Myocyte (in vitro differentiated cells): ENCODE results near the gene HAO2. TPM values are rescaled to one million over a fixed set of nuclear protein-coding genes. Genes with fewer than 3 reads are reported as not detected.

Experiments used
- DNase-seq: peaks from one replicate; pipeline ENCODE4 v3.0.0-alpha.2; 2012; ENCODE audit warnings: low read depth
- total RNA-seq: library from RNA; depleted of rRNA; stranded (reverse); fragments of >200 nt; gene quantifications from 2 replicates; pipeline ENCODE4 v1.2.3, GENCODE V29; 2014

HAO2 gene
- total RNA-seq, 1 donor from 2014 or later: 0.11 TPM

DNA sequence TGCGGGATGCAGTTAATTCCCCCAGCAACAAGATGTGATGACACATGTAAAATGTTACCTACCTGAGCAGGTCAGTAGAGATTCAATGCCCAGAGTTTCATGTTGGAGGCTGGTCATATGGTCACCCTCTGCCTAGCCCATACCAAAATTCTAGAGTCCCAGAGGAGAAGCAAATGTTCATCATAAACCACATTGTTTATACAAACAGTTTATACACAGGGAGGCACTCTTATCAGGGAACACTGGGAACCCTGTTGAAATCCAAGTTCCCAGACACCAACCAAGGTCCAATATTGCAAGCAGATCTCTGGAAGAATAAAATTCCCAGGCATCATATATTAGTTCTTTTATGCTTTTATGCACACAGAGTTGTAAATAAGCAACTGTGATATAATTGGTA lies 10.5 kb downstream of the HAO2 start:
- no peak for DNase-seq

DNA sequence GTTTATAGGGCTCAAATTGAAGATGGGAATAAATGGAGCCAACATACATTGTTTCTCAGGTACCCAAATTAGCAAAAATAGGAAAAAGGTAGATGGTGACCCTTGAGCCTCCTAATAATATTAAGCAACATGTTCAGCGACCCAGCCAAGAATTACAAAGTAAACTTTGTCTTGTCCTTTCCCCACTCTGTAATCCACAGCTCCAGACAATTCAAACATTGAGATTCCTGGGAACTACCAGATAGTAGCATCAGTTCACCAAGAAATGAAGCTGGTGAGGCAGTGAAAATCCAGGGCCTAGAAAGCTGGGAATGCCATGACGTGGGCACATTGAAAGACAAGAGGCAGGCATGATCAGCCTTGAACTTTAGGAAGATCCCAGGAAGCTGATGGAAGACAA lies 11.7 kb downstream of the HAO2 start:
- DNase-seq: no peak

- DNase-seq: no peak
Measured at GRCh38 chr1:119380983-119381662, 12.5 kb downstream of the HAO2 start.

GRCh38 chr1:119384591-119384990 lies 16.0 kb downstream of the HAO2 start:
- DNase-seq: no peak

DNA sequence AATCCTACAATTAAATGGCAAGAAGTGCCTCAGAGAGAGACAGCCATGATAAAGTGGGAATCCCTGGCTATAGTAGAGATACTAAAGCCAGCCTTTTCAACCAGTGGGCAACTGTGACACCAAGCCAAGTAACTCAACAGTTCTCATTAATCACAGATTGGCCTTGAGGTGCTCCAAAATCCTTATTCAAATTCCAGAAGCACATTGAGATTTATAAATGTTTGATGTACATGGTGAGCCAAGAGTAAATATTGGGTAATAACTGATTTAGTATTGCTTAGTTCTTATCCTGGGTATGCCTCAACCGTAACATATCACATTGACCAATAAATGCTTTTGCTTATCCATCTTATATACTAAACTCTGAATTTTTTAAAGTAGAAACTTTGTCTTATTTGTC lies 17.1 kb downstream of the HAO2 start:
- DNase-seq: no peak

DNA sequence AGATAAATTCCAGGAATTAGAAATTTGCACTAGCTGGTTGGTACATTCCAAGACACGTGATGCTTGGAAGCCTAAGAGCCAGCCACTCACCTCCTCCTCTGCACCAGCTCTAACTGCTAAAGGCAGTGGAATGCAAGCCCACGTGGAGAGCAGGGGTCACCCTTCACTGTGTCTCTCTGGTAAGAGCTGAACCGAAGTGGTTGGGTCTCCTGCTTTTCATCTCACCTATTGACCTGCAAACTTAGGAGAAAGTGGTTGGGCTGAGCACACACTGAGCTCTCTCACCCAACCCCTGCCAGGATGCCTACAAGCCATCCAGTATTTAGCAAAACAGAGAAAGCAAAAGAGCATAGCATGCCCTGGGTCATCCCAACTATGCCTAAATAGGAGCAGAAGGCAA lies 19.3 kb downstream of the HAO2 start:
- DNase-seq: no peak

GRCh38 chr1:119388450-119388849 lies 19.9 kb downstream of the HAO2 start:
- no peak for DNase-seq

DNA sequence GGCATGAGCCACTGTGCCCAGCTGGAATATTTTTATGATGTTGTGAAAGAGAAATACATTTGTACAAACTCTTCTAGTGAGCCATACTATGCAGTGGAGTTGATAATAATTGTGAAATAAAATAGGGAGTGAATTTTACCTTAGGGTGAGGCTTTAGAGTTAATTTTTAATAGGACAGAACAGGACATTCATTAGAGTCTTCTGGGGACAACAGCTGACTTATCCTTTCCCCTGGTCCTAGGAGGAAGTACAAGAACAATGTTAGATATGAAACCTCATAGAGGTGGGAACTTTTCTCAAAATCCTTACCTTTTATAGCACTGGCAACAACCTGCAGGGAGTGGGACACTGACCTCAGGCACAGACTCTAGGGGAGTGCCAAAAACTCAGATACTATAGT lies 21.9 kb downstream of the HAO2 start:
- DNase-seq: no peak

DNA sequence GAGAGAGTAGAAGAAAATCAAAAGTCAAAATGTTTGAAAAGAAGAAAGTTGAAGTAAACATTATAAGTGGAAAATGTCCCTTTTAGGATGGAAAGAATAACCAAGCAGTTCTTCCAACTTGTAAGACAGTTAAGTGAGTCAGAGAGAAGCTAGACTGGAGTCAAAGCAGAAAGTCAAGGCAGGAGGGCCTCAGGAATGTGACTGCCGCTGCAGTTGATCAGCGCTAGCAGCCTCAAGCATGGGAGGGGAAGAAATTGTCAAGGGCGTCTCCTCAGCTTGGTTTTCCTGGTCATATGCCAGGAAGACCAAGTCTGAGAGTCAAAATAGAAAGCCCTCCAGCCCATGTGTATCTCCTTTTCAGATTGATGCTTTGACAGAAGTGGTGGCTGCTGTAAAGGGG lies 23.2 kb downstream of the HAO2 start:
- DNase-seq: no peak

DNA sequence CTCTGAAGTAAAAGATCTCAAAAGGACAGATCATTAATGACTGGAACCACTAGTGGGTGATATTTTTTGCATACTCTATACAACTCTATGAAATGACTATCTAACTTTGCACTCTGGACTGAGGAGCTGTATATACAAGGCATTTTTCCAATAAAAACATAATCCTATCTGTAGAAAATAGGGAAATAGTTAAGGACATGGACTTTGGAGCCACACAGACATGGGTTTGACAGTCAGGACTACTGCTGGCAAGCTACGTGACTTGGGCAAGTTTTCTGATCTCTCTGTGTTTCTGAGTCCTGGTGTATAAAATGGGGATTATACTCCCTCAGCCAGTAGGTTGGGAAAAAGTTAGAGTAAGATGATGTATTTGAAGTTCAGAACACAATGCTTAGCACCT lies 25.5 kb downstream of the HAO2 start:
- no peak for DNase-seq

DNA sequence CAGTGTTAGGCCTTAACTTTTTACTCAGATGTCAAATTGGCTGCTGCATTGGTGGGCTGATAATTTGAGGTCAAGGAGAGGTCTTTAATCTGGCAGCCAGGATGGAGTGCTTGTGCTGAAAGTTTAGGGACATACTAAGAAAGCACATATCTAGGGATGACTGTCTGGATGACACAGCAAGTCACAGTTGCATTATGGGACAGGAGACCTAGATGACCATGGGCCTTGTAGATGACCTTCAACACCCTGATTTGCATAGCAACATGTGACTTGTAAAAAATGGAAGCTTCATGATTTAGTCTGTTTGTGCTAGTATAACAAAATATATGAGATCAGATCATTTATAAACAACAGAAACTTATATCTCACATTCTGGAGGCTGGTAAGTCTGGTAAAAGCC lies 28.4 kb downstream of the HAO2 start:
- no peak for DNase-seq

DNA sequence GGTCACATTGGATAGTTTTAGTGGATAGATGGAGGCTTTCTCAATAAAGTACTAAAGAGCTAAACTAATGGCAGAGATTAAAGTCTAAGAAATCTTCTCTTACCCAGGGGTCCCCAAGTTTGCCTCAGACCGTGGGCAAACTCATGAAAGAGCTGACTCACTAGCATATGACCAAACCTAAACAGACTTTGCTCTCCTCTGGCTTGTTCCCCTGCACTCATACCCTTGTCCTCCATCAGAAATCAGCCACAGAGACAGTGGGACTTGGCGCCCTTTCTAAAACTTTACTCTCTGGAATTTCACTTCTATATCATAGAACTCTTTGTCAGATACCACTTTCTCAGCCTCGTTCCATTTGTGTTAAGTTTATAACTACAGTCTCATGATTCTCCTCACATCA lies 29.4 kb downstream of the HAO2 start:
- no peak for DNase-seq

DNA sequence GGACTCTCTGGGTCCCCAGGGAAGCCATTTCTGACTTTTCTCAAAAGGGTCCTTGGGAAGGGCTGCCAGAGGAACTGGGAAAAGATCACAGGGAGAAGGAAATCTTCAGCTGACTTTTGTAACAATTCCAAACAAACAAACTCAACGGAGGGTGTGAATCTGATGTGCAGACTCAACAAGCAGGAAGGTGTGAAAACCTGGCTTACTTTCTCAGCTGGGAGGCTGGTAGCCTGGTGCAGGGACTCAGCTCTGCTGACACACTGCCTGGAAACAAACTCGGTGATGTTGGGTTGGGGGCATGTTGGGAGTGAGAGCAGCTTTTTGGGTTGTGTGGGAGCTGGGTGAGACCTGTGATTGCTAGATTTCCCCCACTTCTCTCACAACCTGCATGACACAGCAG lies 36.2 kb downstream of the HAO2 start:
- no peak for DNase-seq

GRCh38 chr1:119409731-119410130 lies 41.1 kb downstream of the HAO2 start:
- DNase-seq: peak; percentile 35

GRCh38 chr1:119410961-119411360 lies 42.4 kb downstream of the HAO2 start:
- DNase-seq: no peak

GRCh38 chr1:119414950-119415349 lies 46.4 kb downstream of the HAO2 start, which contains the start of gene HSD3B2:
HSD3B2 (plus strand) TSS chr1:119415150; CDS start chr1:119415420, 270 bp downstream.
- DNase-seq: no peak

DNA sequence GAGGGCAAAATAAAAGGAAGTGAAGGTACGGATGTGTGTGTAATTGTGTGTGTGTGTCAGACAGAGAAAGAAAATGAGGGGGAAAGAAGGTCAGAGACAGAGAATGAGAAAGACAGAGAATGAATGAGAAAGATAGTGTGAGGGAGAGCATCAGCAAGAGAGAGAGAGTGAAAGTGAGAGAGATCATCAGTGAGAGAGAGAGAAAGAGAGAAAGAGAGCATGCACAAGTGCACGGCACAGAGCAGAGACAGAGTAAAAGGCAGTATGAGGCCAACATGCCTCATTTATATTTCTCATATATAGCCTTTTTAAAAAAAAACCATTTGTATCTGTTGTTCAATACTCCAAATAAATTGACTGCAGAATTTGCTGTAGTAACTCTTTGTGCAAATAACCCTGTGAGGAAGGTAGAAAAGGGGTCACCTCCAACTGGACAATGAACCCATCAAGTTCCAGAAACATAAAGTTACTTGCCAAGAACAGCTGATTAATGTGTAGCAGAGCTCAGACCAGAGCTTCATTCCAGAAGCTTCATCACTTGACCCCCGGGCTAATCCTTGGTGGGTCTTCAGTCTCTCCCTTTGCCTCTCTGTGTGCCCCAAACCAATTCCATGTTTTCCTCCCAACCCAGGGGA lies 47.5 kb downstream of the HAO2 start:
- no peak for DNase-seq

- no peak for DNase-seq
Measured at GRCh38 chr1:119419109-119419508, 50.5 kb downstream of the HAO2 start.

- no peak for DNase-seq
Measured at GRCh38 chr1:119420638-119421037, 52.1 kb downstream of the HAO2 start.

GRCh38 chr1:119422631-119423030 lies 54.0 kb downstream of the HAO2 start:
- DNase-seq: no peak

DNA sequence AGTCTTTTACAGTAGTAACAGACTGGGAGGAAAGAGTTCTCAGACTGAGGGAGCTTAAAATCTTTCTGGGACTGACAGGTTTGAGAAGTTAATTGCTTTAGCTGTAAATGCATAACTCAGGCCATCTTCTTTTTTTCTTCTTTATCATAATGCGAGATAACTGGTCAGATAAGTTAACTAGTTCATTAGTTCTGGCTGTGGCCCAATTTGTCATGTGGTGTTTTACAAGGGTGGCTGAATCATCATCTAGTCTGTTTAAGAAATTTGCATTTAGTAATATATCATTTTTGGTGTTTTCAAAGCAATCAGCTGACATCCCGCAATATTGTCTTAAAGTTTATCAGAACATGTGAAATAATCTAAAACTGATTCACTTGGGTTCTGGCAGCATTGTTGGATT lies 60.4 kb downstream of the HAO2 start:
- no peak for DNase-seq

DNA sequence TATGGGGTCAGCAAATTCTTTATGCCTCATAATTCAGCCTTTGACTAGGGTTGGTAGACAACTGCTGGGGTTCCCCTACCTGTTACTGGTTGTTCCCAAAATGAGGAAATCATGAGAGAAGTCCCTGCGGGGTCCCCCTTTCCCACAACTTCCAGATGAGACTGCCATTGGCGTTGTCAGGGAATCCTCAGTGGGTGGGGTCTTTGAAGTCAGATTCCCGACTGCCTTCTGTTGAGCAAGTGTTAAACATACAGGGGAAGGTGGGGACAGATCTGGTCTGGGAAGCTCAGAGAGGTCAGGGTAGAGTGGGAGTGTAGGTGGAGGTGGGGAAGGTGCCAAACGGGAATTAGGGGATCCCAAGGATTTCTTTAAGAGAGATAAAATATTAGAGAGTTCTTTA lies 61.1 kb downstream of the HAO2 start:
- no peak for DNase-seq

- no peak for DNase-seq
Measured at GRCh38 chr1:119430486-119430885, 61.9 kb downstream of the HAO2 start.
